Mucosa of rectum (tissue), 2 donors: Measurements from ENCODE around the gene UBP1.

Source experiments
- H3K27ac ChIP-seq, 2 donors: one replicate each; pipeline ENCODE4 v1.7.0; 2013; ENCODE audit warnings: inconsistent platforms in 2 of 2, low read depth in 2 of 2, low read length in 2 of 2
- H3K27me3 ChIP-seq, 2 donors: one replicate each; pipeline ENCODE4 v1.7.0; 2013; ENCODE audit warnings: low read length in 2 of 2; ENCODE audit not compliant: control insufficient read depth in 2 of 2, insufficient read depth in 2 of 2
- H3K36me3 ChIP-seq, 2 donors: one replicate each; pipeline ENCODE4 v1.7.0; 2013; ENCODE audit warnings: low read length in 2 of 2; ENCODE audit not compliant: control insufficient read depth in 2 of 2, insufficient read depth in 2 of 2
- H3K4me1 ChIP-seq, 2 donors: one replicate each; pipeline ENCODE4 v1.7.0; 2013; ENCODE audit warnings: low read length in 2 of 2, mild to moderate bottlenecking in 1 of 2; ENCODE audit not compliant: control insufficient read depth in 2 of 2, insufficient read depth in 2 of 2
- H3K4me3 ChIP-seq, 2 donors: one replicate each; pipeline ENCODE4 v1.7.0; 2013; ENCODE audit warnings: low read length in 2 of 2
- H3K9ac ChIP-seq, 2 donors: one replicate each; pipeline ENCODE4 v1.7.0; 2013; ENCODE audit warnings: low read length in 2 of 2, low read depth in 1 of 2, mild to moderate bottlenecking in 1 of 2
- H3K9me3 ChIP-seq, 2 donors: one replicate each; pipeline ENCODE4 v1.7.0; 2013; ENCODE audit warnings: low read length in 2 of 2; ENCODE audit not compliant: control insufficient read depth in 2 of 2
- donor health status: healthy.
- donor health status: Normal muscosa, but diverticular disease.

UBP1 gene

GRCh38 chr3:33392703-33393125, 47.5 kb downstream of the UBP1 start:
- Histone ChIP-seq H3K36me3 (peaks cover 61 to 70% of the 10 kb centered on the region in 2 donors), H3K27me3 (no peaks in the 10 kb centered on the region), H3K9ac (no peak overlapping the region), H3K4me1 (no peaks in the 10 kb centered on the region), H3K4me3 (no peak overlapping the region), H3K9me3 (no peaks in the 10 kb centered on the region), H3K27ac (no peak overlapping the region)

- Histone ChIP-seq H3K4me1 (no peaks in the 10 kb centered on the region), H3K36me3 (peaks cover 60 to 65% of the 10 kb centered on the region in 2 donors), H3K9me3 (no peaks in the 10 kb centered on the region), H3K4me3 (no peak overlapping the region), H3K27me3 (no peaks in the 10 kb centered on the region), H3K27ac (no peak overlapping the region), H3K9ac (no peak overlapping the region)
Observed at GRCh38 chr3:33392144-33392543, 48.1 kb downstream of the UBP1 start.

GRCh38 chr3:33391255-33391995, 48.8 kb downstream of the UBP1 start:
- Histone ChIP-seq H3K4me3 (no peak overlapping the region), H3K27me3 (no peaks in the 10 kb centered on the region), H3K4me1 (no peaks in the 10 kb centered on the region), H3K27ac (no peak overlapping the region), H3K36me3 (peaks cover 56 to 58% of the 10 kb centered on the region in 2 donors), H3K9me3 (no peaks in the 10 kb centered on the region), H3K9ac (no peak overlapping the region)

GRCh38 chr3:33389908-33390307, 50.3 kb downstream of the UBP1 start:
- Histone ChIP-seq H3K36me3 (peaks cover 47 to 53% of the 10 kb centered on the region in 2 donors), H3K9ac (no peak overlapping the region), H3K4me3 (no peak overlapping the region), H3K27me3 (no peaks in the 10 kb centered on the region), H3K4me1 (no peaks in the 10 kb centered on the region), H3K9me3 (no peaks in the 10 kb centered on the region), H3K27ac (no peak overlapping the region)

- H3K27ac ChIP-seq, result no peak overlapping the region
- no peak overlapping the region for H3K4me3 ChIP-seq
- no peaks in the 10 kb centered on the region for H3K4me1 ChIP-seq
- no peaks in the 10 kb centered on the region for H3K27me3 ChIP-seq
- H3K9me3 ChIP-seq, result no peaks in the 10 kb centered on the region
- H3K9ac ChIP-seq, result no peak overlapping the region
- peaks cover 47 to 50% of the 10 kb centered on the region in 2 donors for H3K36me3 ChIP-seq
Observed at GRCh38 chr3:33388374-33389100, 51.7 kb downstream of the UBP1 start.

DNA sequence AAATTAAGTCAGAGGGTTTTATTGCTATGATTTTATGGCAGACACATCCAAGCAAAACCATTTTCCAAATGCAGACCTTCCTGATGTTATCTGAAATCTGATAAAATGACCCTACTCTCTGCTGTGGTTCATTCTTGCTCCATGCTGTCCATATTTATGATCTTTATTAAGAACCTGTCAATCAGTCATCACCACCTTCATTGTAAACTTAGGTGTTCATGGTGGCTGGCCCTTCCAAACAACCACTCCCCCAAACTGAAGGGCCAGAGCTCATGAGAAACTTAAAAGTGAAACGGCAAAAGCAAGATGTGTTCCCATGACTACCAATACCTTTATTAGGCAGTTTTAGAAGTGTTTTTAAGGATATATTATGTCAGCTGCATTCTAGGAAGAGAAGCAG, 53.6 kb downstream of the UBP1 start:
- no peaks in the 10 kb centered on the region for H3K9me3 ChIP-seq
- no peaks in the 10 kb centered on the region for H3K27me3 ChIP-seq
- no peak overlapping the region for H3K4me3 ChIP-seq
- no peak overlapping the region for H3K9ac ChIP-seq
- H3K27ac ChIP-seq, result no peak overlapping the region
- peaks cover 29 to 33% of the 10 kb centered on the region in 2 donors for H3K36me3 ChIP-seq
- H3K4me1 ChIP-seq, result no peaks in the 10 kb centered on the region

GRCh38 chr3:33385423-33385822, 54.8 kb downstream of the UBP1 start:
- no peak overlapping the region for H3K27ac ChIP-seq
- H3K27me3 ChIP-seq, result no peaks in the 10 kb centered on the region
- H3K36me3 ChIP-seq, result peaks cover 22% of the 10 kb centered on the region in 2 donors
- no peaks in the 10 kb centered on the region for H3K9me3 ChIP-seq
- no peak overlapping the region for H3K4me3 ChIP-seq
- H3K9ac ChIP-seq, result no peak overlapping the region
- no peaks in the 10 kb centered on the region for H3K4me1 ChIP-seq

- Histone ChIP-seq H3K27me3 (no peaks in the 10 kb centered on the region), H3K36me3 (peaks cover 11% of the 10 kb centered on the region in 2 donors), H3K4me3 (no peak overlapping the region), H3K27ac (no peak overlapping the region), H3K4me1 (no peaks in the 10 kb centered on the region), H3K9ac (no peak overlapping the region), H3K9me3 (no peaks in the 10 kb centered on the region)
Observed at GRCh38 chr3:33383951-33384350, 56.3 kb downstream of the UBP1 start.

DNA sequence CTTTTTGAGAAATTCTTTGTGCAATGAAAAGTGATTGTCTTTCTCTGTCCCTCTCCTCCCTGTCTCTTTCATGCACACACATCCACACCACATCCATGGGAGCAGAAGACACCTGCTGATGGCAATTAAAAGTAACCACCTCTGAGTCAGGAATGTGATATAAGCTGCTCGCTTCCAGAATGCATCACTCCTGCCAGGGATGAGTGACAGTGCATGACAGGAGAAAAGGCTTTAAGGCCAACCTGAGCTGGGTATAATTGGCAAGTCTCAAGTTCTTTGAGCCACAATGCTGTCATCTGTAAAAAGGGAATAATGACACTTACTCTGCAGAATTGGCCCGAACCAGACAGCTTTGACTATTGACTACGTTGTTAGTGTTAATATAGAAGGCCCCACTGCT, 59.6 kb downstream of the UBP1 start:
- peaks cover 2 to 3% of the 10 kb centered on the region in 2 donors for H3K36me3 ChIP-seq
- no peak overlapping the region for H3K27ac ChIP-seq
- no peak overlapping the region for H3K9ac ChIP-seq
- no peaks in the 10 kb centered on the region for H3K4me1 ChIP-seq
- H3K4me3 ChIP-seq, result no peak overlapping the region
- no peaks in the 10 kb centered on the region for H3K9me3 ChIP-seq
- H3K27me3 ChIP-seq, result no peaks in the 10 kb centered on the region

DNA sequence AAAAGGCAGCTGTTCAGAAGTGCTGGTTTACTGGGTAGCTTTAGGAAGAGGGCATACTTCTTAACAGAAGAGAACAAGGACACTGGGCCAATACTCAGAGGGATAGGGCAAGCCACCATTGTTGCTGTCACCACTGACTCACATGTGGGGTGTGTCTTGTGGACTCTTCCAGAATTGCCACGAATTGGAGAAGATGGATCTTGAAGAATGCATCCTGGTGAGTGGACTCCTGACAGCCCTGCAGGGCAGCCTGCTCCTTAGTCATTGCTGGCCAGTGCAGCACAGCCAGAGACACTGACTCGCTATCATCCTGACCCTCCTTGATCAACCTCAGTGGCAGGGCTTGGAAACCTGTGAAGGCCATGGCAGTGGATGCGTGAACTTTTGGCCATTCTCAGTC, 62.3 kb downstream of the UBP1 start:
- no peaks in the 10 kb centered on the region for H3K4me1 ChIP-seq
- no peak overlapping the region for H3K27ac ChIP-seq
- H3K4me3 ChIP-seq, result no peak overlapping the region
- no peaks in the 10 kb centered on the region for H3K27me3 ChIP-seq
- H3K9ac ChIP-seq, result no peak overlapping the region
- H3K36me3 ChIP-seq, result no peaks in the 10 kb centered on the region
- no peaks in the 10 kb centered on the region for H3K9me3 ChIP-seq
